DND-41 (cell line): ENCODE measurements around the gene CCDC70.

Experiments
- ATAC-seq: fragments of 200-7000 bp; cut with Tn5 transposase; 3 replicates; pipeline ENCODE4 v1.9.1; 2021; ENCODE audit warnings: low read depth; ENCODE audit not compliant: insufficient read depth
- DNase-seq: peaks from one replicate; pipeline ENCODE4 v3.0.0-alpha.2; 2020
- H2AFZ ChIP-seq: 2 replicates; pipeline ENCODE4 v1.6.0; 2012; ENCODE audit warnings: low read depth, low read length
- H3K27ac ChIP-seq: 2 replicates; pipeline ENCODE4 v1.5.1; 2012; ENCODE audit warnings: low read length, inconsistent platforms
- H3K27me3 ChIP-seq: fragments of 200-600 bp; sonication (generic); 2 replicates; pipeline ENCODE4 v1.6.0; 2012; ENCODE audit warnings: low read length, mild to moderate bottlenecking, inconsistent platforms; ENCODE audit not compliant: insufficient read depth, poor library complexity
- H3K36me3 ChIP-seq: 2 replicates; pipeline ENCODE4 v1.5.1; 2012; ENCODE audit warnings: low read length, inconsistent platforms; ENCODE audit not compliant: insufficient read depth
- H3K4me1 ChIP-seq: 2 replicates; pipeline ENCODE4 v1.5.1; 2012; ENCODE audit warnings: mild to moderate bottlenecking, low read length; ENCODE audit not compliant: insufficient read depth
- H3K4me2 ChIP-seq: 2 replicates; pipeline ENCODE4 v1.6.0; 2012; ENCODE audit warnings: mild to moderate bottlenecking, moderate library complexity, low read length, inconsistent platforms; ENCODE audit not compliant: insufficient read depth
- H3K4me3 ChIP-seq, 2 experiments: fragments of 200-600 bp in 1 of 2; shearing (Covaris generic) in 1 of 2; 2 replicates each; pipeline ENCODE4 v1.5.1; 2012 to 2016; ENCODE audit warnings: inconsistent platforms in 2 of 2, low read length in 2 of 2, mild to moderate bottlenecking in 2 of 2, low read depth in 1 of 2, moderate library complexity in 1 of 2
- H3K79me2 ChIP-seq: 2 replicates; pipeline ENCODE4 v1.6.0; 2012; ENCODE audit warnings: low read length, inconsistent platforms; ENCODE audit not compliant: insufficient read depth
- H3K9ac ChIP-seq: 2 replicates; pipeline ENCODE4 v1.6.0; 2012; ENCODE audit warnings: low read depth, mild to moderate bottlenecking, inconsistent platforms, low read length, moderate library complexity
- H3K9me3 ChIP-seq: 2 replicates; pipeline ENCODE4 v1.5.1; 2012; ENCODE audit warnings: low read length, moderate library complexity, mild to moderate bottlenecking, inconsistent platforms; ENCODE audit not compliant: insufficient read depth, severe bottlenecking
- H4K20me1 ChIP-seq: 2 replicates; pipeline ENCODE4 v1.6.0; 2012; ENCODE audit warnings: low read length; ENCODE audit not compliant: insufficient read depth
- EZH2 ChIP-seq: IDR thresholded peaks from 3 replicates; pipeline ENCODE4 v1.6.1; 2012; ENCODE audit warnings: borderline replicate concordance, low read depth, mild to moderate bottlenecking, moderate library complexity, low read length, inconsistent platforms; ENCODE audit not compliant: severe bottlenecking
- TF ChIP-seq, protein P1 (sequence below): IDR thresholded peaks from 2 replicates; pipeline ENCODE4 v1.5.1; 2012; ENCODE audit warnings: borderline replicate concordance, low read length, moderate library complexity, mild to moderate bottlenecking; ENCODE audit not compliant: poor library complexity, severe bottlenecking; ENCODE audit errors: extremely low read depth

CCDC70 gene

GRCh38 chr13:51895906-51896888 is 34.4 kb downstream of the CCDC70 start:
- peaks cover 6% of the 10 kb centered on the region for H3K27me3 ChIP-seq
- H3K9ac ChIP-seq: no peak overlapping the region
- H3K27ac ChIP-seq: no peak overlapping the region
- H2AFZ ChIP-seq: no peak overlapping the region
- H3K4me3 ChIP-seq: no peak overlapping the region
- H3K9me3 ChIP-seq: no peaks in the 10 kb centered on the region
- DNase-seq (peak; percentile 16), ATAC-seq (peak; percentile 64; the same call in 1 of the 3 replicates)
- H3K4me1 ChIP-seq: no peaks in the 10 kb centered on the region
- no peaks in the 10 kb centered on the region for H4K20me1 ChIP-seq
- no peak overlapping the region for H3K4me2 ChIP-seq
- no peaks in the 10 kb centered on the region for H3K79me2 ChIP-seq
- H3K36me3 ChIP-seq: no peaks in the 10 kb centered on the region
- TF ChIP-seq EZH2: no peak
- TF ChIP-seq, protein P1, sequence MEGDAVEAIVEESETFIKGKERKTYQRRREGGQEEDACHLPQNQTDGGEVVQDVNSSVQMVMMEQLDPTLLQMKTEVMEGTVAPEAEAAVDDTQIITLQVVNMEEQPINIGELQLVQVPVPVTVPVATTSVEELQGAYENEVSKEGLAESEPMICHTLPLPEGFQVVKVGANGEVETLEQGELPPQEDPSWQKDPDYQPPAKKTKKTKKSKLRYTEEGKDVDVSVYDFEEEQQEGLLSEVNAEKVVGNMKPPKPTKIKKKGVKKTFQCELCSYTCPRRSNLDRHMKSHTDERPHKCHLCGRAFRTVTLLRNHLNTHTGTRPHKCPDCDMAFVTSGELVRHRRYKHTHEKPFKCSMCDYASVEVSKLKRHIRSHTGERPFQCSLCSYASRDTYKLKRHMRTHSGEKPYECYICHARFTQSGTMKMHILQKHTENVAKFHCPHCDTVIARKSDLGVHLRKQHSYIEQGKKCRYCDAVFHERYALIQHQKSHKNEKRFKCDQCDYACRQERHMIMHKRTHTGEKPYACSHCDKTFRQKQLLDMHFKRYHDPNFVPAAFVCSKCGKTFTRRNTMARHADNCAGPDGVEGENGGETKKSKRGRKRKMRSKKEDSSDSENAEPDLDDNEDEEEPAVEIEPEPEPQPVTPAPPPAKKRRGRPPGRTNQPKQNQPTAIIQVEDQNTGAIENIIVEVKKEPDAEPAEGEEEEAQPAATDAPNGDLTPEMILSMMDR: peak; percentile 59

- Histone ChIP-seq H3K4me2 (no peak overlapping the region), H4K20me1 (no peaks in the 10 kb centered on the region), H3K36me3 (no peaks in the 10 kb centered on the region), H3K4me1 (no peaks in the 10 kb centered on the region), H3K9me3 (no peaks in the 10 kb centered on the region), H3K4me3 (no peak overlapping the region), H3K9ac (no peak overlapping the region), H3K27ac (no peak overlapping the region), H3K79me2 (no peaks in the 10 kb centered on the region), H2AFZ (no peak overlapping the region), H3K27me3 (peaks cover 8% of the 10 kb centered on the region)
- TF ChIP-seq, protein P1: no peak
- TF ChIP-seq EZH2: no peak
- no peak for DNase-seq
- no peak for ATAC-seq
Measured at GRCh38 chr13:51900471-51900870, 38.7 kb downstream of the CCDC70 start.

GRCh38 chr13:51902776-51903175 is 41.0 kb downstream of the CCDC70 start:
- Histone ChIP-seq H3K9me3 (no peaks in the 10 kb centered on the region), H2AFZ (no peak overlapping the region), H3K4me3 (no peak overlapping the region), H3K27ac (no peak overlapping the region), H3K4me2 (no peak overlapping the region), H4K20me1 (no peaks in the 10 kb centered on the region), H3K36me3 (no peaks in the 10 kb centered on the region), H3K9ac (no peak overlapping the region), H3K79me2 (no peaks in the 10 kb centered on the region), H3K4me1 (no peaks in the 10 kb centered on the region), H3K27me3 (peaks cover 8% of the 10 kb centered on the region)
- peak; percentile 86 for ATAC-seq
- TF ChIP-seq EZH2: no peak
- TF ChIP-seq, protein P1: no peak
- DNase-seq: peak; percentile 45
